MM.1S (cell line): ENCODE data around the gene ALDH9A1.

Source experiments
- DNase-seq: peaks from one replicate; pipeline ENCODE4 v3.0.0-alpha.2; 2015
- H2AFZ ChIP-seq: fragments of 300-600 bp; sonication (generic); 2 replicates; pipeline ENCODE4 v1.6.0; 2016; ENCODE audit warnings: antibody characterized with exemption, low read length
- H3F3A ChIP-seq: fragments of 300-600 bp; sonication (generic); 2 replicates; pipeline ENCODE4 v1.6.1; 2016; ENCODE audit warnings: mild to moderate bottlenecking, antibody characterized with exemption, low read length, moderate library complexity, mixed read lengths; ENCODE audit not compliant: insufficient read depth
- H3K27ac ChIP-seq: fragments of 300-600 bp; sonication (generic); 2 replicates; pipeline ENCODE4 v1.5.1; 2016; ENCODE audit warnings: mild to moderate bottlenecking, low read length
- H3K27me3 ChIP-seq: fragments of 300-600 bp; sonication (generic); replicated peaks from 2 replicates; pipeline ENCODE4 v1.6.0; 2016; ENCODE audit warnings: low read length; ENCODE audit not compliant: insufficient read depth
- H3K36me3 ChIP-seq: fragments of 300-600 bp; sonication (generic); replicated peaks from 2 replicates; pipeline ENCODE4 v1.6.1; 2016; ENCODE audit warnings: mild to moderate bottlenecking, low read length, mixed read lengths; ENCODE audit not compliant: insufficient read depth
- H3K4me1 ChIP-seq: fragments of 300-600 bp; sonication (generic); 2 replicates; pipeline ENCODE4 v1.6.1; 2016; ENCODE audit warnings: low read length, mixed read lengths
- H3K4me2 ChIP-seq: fragments of 300-600 bp; sonication (generic); 2 replicates; pipeline ENCODE4 v1.6.0; 2016; ENCODE audit warnings: low read depth, low read length
- H3K4me3 ChIP-seq: fragments of 300-600 bp; sonication (generic); 2 replicates; pipeline ENCODE4 v1.5.1; 2016; ENCODE audit warnings: low read length, mixed read lengths
- H3K79me2 ChIP-seq: fragments of 300-600 bp; sonication (generic); 2 replicates; pipeline ENCODE4 v1.6.1; 2016; ENCODE audit warnings: mixed run types, low read length, mixed read lengths
- H3K9ac ChIP-seq: fragments of 300-600 bp; sonication (generic); 2 replicates; pipeline ENCODE4 v1.6.1; 2016; ENCODE audit warnings: low read length, mixed read lengths
- H3K9me2 ChIP-seq: fragments of 300-600 bp; sonication (generic); replicated peaks from 2 replicates; pipeline ENCODE4 v1.6.1; 2016; ENCODE audit warnings: mild to moderate bottlenecking, low read length, mixed read lengths; ENCODE audit not compliant: insufficient read depth
- H3K9me3 ChIP-seq: fragments of 300-600 bp; sonication (generic); replicated peaks from 2 replicates; pipeline ENCODE4 v1.6.1; 2016; ENCODE audit warnings: mild to moderate bottlenecking, low read length, mixed read lengths; ENCODE audit not compliant: insufficient read depth
- H4K20me1 ChIP-seq: fragments of 300-600 bp; sonication (generic); 2 replicates; pipeline ENCODE4 v1.6.1; 2016; ENCODE audit warnings: mild to moderate bottlenecking, low read length, moderate library complexity, mixed read lengths; ENCODE audit not compliant: insufficient read depth
- CTCF ChIP-seq: fragments of 300-600 bp; sonication (generic); IDR thresholded peaks from 2 replicates; pipeline ENCODE4 v1.5.1; 2016; ENCODE audit warnings: antibody characterized with exemption, low read length, mixed read lengths
- EZH2 ChIP-seq: fragments of 300-600 bp; sonication (generic); optimal IDR thresholded peaks from 2 replicates; pipeline ENCODE3; 2017; ENCODE audit warnings: low read depth, mild to moderate bottlenecking, antibody characterized with exemption, low read length, mixed read lengths
- EZH2phosphoT487 ChIP-seq: fragments of 300-600 bp; sonication (generic); IDR thresholded peaks from 2 replicates; pipeline ENCODE4 v1.6.1; 2018; ENCODE audit warnings: antibody characterized with exemption, low read length

Gene ALDH9A1

GRCh38 chr1:165678509-165678908 lies 19.9 kb downstream of the ALDH9A1 start:
- Histone ChIP-seq H3K9ac (no peak overlapping the region), H3K9me2 (no peaks in the 10 kb centered on the region)

GRCh38 chr1:165675794-165676193 lies 22.6 kb downstream of the ALDH9A1 start:
- Histone ChIP-seq H3K9me3 (no peaks in the 10 kb centered on the region), H3K4me3 (no peak overlapping the region), H3K36me3 (0 out of 2 replicates have a peak, but pooled peaks cover 5% of the 10 kb centered on the region), H3K9ac (no peak overlapping the region), H3K27ac (no peak overlapping the region), H4K20me1 (no peaks in the 10 kb centered on the region), H3K79me2 (0 out of 2 replicates have a peak, but pooled peaks cover 4% of the 10 kb centered on the region), H2AFZ (no peak overlapping the region), H3F3A (no peaks in the 10 kb centered on the region), H3K4me2 (no peak overlapping the region), H3K27me3 (no peaks in the 10 kb centered on the region), H3K9me2 (no peaks in the 10 kb centered on the region), H3K4me1 (no peaks in the 10 kb centered on the region)
- TF ChIP-seq EZH2phosphoT487 (no peak), CTCF (no peak), EZH2 (no peak)
- DNase-seq, result no peak

More at GRCh38 chr1:165678509-165678908, 19.9 kb downstream of the ALDH9A1 start:
- TF ChIP-seq EZH2phosphoT487, result no peak
- no peak for TF ChIP-seq EZH2
- TF ChIP-seq CTCF, result no peak
- no peak overlapping the region for H3K27ac ChIP-seq
- H3F3A ChIP-seq, result no peaks in the 10 kb centered on the region
- H3K4me2 ChIP-seq, result no peak overlapping the region
- H3K27me3 ChIP-seq, result no peaks in the 10 kb centered on the region
- peaks cover 13% of the 10 kb centered on the region; the same call in 1 of the 2 replicates for H3K36me3 ChIP-seq
- no peak for DNase-seq
- H3K4me1 ChIP-seq, result no peaks in the 10 kb centered on the region
- H4K20me1 ChIP-seq, result no peaks in the 10 kb centered on the region
- H3K79me2 ChIP-seq, result no peaks in the 10 kb centered on the region; the same call in 1 of the 2 replicates
- H2AFZ ChIP-seq, result no peak overlapping the region
- H3K4me3 ChIP-seq, result no peak overlapping the region
- no peaks in the 10 kb centered on the region for H3K9me3 ChIP-seq

GRCh38 chr1:165674599-165674998 lies 23.8 kb downstream of the ALDH9A1 start:
- H3K27me3 ChIP-seq, result no peaks in the 10 kb centered on the region
- H3F3A ChIP-seq, result no peaks in the 10 kb centered on the region
- no peak overlapping the region for H3K4me3 ChIP-seq
- H3K9me2 ChIP-seq, result no peaks in the 10 kb centered on the region
- no peak overlapping the region for H3K27ac ChIP-seq
- no peaks in the 10 kb centered on the region for H3K4me1 ChIP-seq
- H4K20me1 ChIP-seq, result no peaks in the 10 kb centered on the region
- no peak overlapping the region for H3K4me2 ChIP-seq
- 0 out of 2 replicates have a peak, but pooled peaks cover 4% of the 10 kb centered on the region for H3K79me2 ChIP-seq
- no peak for DNase-seq
- H2AFZ ChIP-seq, result no peak overlapping the region
- TF ChIP-seq EZH2phosphoT487 (no peak), EZH2 (no peak), CTCF (no peak)
- H3K9ac ChIP-seq, result no peak overlapping the region
- H3K36me3 ChIP-seq, result 0 out of 2 replicates have a peak, but pooled peaks cover 5% of the 10 kb centered on the region
- H3K9me3 ChIP-seq, result no peaks in the 10 kb centered on the region
